NT2/D1 (cell line): ENCODE results near the gene LANCL2.

Experiments
- DNase-seq: peaks from one replicate; pipeline ENCODE4 v3.0.0-alpha.2; 2011; ENCODE audit warnings: low read depth, low spot score
- H3K27me3 ChIP-seq: 2 replicates; pipeline ENCODE4 v1.6.0; 2011; ENCODE audit warnings: mild to moderate bottlenecking; ENCODE audit not compliant: insufficient read length, insufficient read depth
- H3K36me3 ChIP-seq: 2 replicates; pipeline ENCODE4 v1.6.1; 2011; ENCODE audit warnings: mild to moderate bottlenecking, low read length, mixed read lengths; ENCODE audit not compliant: insufficient read depth, insufficient read length
- H3K4me1 ChIP-seq: 2 replicates; pipeline ENCODE4 v1.5.1; 2011; ENCODE audit not compliant: insufficient read depth, insufficient read length
- H3K4me3 ChIP-seq: 2 replicates; pipeline ENCODE4 v1.5.1; 2011; ENCODE audit warnings: low read depth; ENCODE audit not compliant: insufficient read length
- H3K9ac ChIP-seq: 2 replicates; pipeline ENCODE4 v1.6.0; 2011; ENCODE audit warnings: low read depth; ENCODE audit not compliant: insufficient read length
- H3K9me3 ChIP-seq: 2 replicates; pipeline ENCODE4 v1.5.1; 2011; ENCODE audit warnings: mild to moderate bottlenecking, low read length; ENCODE audit not compliant: insufficient read depth
- SUZ12 ChIP-seq: IDR thresholded peaks from 2 replicates; pipeline ENCODE4 v1.6.1; 2011; ENCODE audit not compliant: insufficient read length, insufficient read depth; ENCODE audit errors: extremely low read depth
- YY1 ChIP-seq: IDR thresholded peaks from 2 replicates; pipeline ENCODE4 v1.6.1; 2011; ENCODE audit not compliant: insufficient read length, insufficient read depth
- ZNF274 ChIP-seq: IDR thresholded peaks from 2 replicates; pipeline ENCODE4 v1.6.1; 2011; ENCODE audit warnings: mild to moderate bottlenecking, low read depth, low read length

LANCL2 gene

GRCh38 chr7:55363386-55364170 lies 1.6 kb upstream of the LANCL2 start:
- H3K4me3 ChIP-seq, result no peak overlapping the region
- no peaks in the 10 kb centered on the region for H3K27me3 ChIP-seq
- peaks cover 5% of the 10 kb centered on the region for H3K4me1 ChIP-seq
- H3K36me3 ChIP-seq, result peaks cover 13% of the 10 kb centered on the region
- TF ChIP-seq SUZ12 (no peak), ZNF274 (no peak), YY1 (no peak)
- no peaks in the 10 kb centered on the region for H3K9me3 ChIP-seq
- H3K9ac ChIP-seq, result no peak overlapping the region
- no peak for DNase-seq

- Histone ChIP-seq H3K4me1 (peaks cover 5% of the 10 kb centered on the region), H3K4me3 (peak overlapping the region; percentile 99), H3K27me3 (no peaks in the 10 kb centered on the region), H3K9ac (peak overlapping the region; percentile 99), H3K36me3 (peaks cover 13% of the 10 kb centered on the region), H3K9me3 (no peaks in the 10 kb centered on the region)
- TF ChIP-seq ZNF274 (no peak), SUZ12 (no peak), YY1 (no peak)
- peak; percentile 98 for DNase-seq
These were observed 731 bp downstream of the LANCL2 start for GRCh38 chr7:55365675-55366460.

GRCh38 chr7:55366461-55367070 lies 1.4 kb downstream of the LANCL2 start:
- no peaks in the 10 kb centered on the region for H3K27me3 ChIP-seq
- no peaks in the 10 kb centered on the region for H3K9me3 ChIP-seq
- H3K9ac ChIP-seq, result peak overlapping the region; percentile 99
- peak overlapping the region; percentile 99 for H3K4me3 ChIP-seq
- no peak for DNase-seq
- peaks cover 5% of the 10 kb centered on the region for H3K4me1 ChIP-seq
- H3K36me3 ChIP-seq, result peaks cover 13% of the 10 kb centered on the region
- TF ChIP-seq SUZ12 (no peak), YY1 (no peak), ZNF274 (no peak)

- no peaks in the 10 kb centered on the region for H3K27me3 ChIP-seq
- peak overlapping the region; percentile 99 for H3K9ac ChIP-seq
- DNase-seq, result no peak
These were observed 2.2 kb downstream of the LANCL2 start for GRCh38 chr7:55367283-55367840.

GRCh38 chr7:55369427-55370400 lies 4.6 kb downstream of the LANCL2 start:
- no peaks in the 10 kb centered on the region for H3K9me3 ChIP-seq
- H3K36me3 ChIP-seq, result peaks cover 13% of the 10 kb centered on the region
- no peak overlapping the region for H3K9ac ChIP-seq
- no peaks in the 10 kb centered on the region for H3K27me3 ChIP-seq
- no peak for DNase-seq
- TF ChIP-seq SUZ12 (no peak), YY1 (no peak), ZNF274 (no peak)
- H3K4me3 ChIP-seq, result no peak overlapping the region
- H3K4me1 ChIP-seq, result no peaks in the 10 kb centered on the region

More at GRCh38 chr7:55367283-55367840, 2.2 kb downstream of the LANCL2 start:
- no peak for TF ChIP-seq SUZ12
- no peak for TF ChIP-seq YY1
- no peak for TF ChIP-seq ZNF274
- Histone ChIP-seq H3K9me3 (no peaks in the 10 kb centered on the region), H3K4me3 (peak overlapping the region; percentile 99), H3K36me3 (peaks cover 13% of the 10 kb centered on the region), H3K4me1 (peaks cover 5% of the 10 kb centered on the region)

GRCh38 chr7:55374213-55374612 lies 9.1 kb downstream of the LANCL2 start:
- no peaks in the 10 kb centered on the region for H3K36me3 ChIP-seq
- DNase-seq, result no peak
- no peaks in the 10 kb centered on the region for H3K9me3 ChIP-seq
- no peaks in the 10 kb centered on the region for H3K4me1 ChIP-seq
- H3K27me3 ChIP-seq, result no peaks in the 10 kb centered on the region
- TF ChIP-seq SUZ12, result no peak
- TF ChIP-seq ZNF274, result no peak
- no peak for TF ChIP-seq YY1
- H3K9ac ChIP-seq, result no peak overlapping the region
- no peak overlapping the region for H3K4me3 ChIP-seq
